ENCODE data around the gene GNAI3. TPM values are rescaled to one million over a fixed set of nuclear protein-coding genes. Genes with fewer than 3 reads are reported as not detected.

The GNAI3 gene
- total and polyA plus RNA-seq, 2 of the 8 experiments (the other 6 are each of a cell fraction or from before 2014, with no cell fraction given) = 4.0 to 9.8 TPM

DNA sequence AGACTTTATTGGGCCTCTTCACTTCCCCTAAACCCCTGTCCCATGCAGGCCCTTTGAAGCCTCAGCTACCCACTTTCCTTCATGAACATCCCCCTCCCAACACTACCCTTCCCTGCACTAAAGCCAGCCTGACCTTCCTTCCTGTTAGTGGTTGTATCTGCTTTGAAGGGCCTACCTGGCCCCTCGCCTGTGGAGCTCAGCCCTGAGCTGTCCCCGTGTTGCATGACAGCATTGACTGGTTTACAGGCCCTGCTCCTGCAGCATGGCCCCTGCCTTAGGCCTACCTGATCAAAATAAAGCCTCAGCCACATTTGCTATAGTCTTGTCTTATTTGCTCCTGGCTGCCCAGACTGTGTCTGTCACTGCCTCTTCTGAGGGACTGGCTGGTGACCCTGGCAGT lies 113.0 kb downstream of the GNAI3 start:
- Histone ChIP-seq H2BK5ac (ENCODE audit: low read depth, low read length) (no peak overlapping the region), H3K27me3 (replicated peaks in 1 of 4; ENCODE audit: control insufficient read depth in 3 of 4, extremely low read depth in 1 of 4, insufficient read depth in 3 of 4, low read length in 3 of 4) (no peaks in the 10 kb centered on the region), H3K14ac (ENCODE audit: insufficient read length) (no peak overlapping the region), H3K23me2 (ENCODE audit: low read depth, low read length) (peaks cover under 1% of the 10 kb centered on the region; the same call in 1 of the 2 replicates), H2AK5ac (ENCODE audit: low read depth, low read length) (no peak overlapping the region), H4K8ac (ENCODE audit: extremely low read depth, insufficient read depth, low read length) (no peak overlapping the region), H3K56ac (replicated peaks; ENCODE audit: insufficient read length, low read depth, low read length) (no peak overlapping the region), H3K79me1 (ENCODE audit: low read depth, low read length) (no peaks in the 10 kb centered on the region), H3K27ac (ENCODE audit: low read depth, low read length) (no peak overlapping the region), H3K9me3 (ENCODE audit: insufficient read depth in 2 of 2, low read depth in 1 of 2, low read length in 1 of 2) (no peaks in the 10 kb centered on the region), H3K4me1 (replicated peaks in 1 of 4; ENCODE audit: control insufficient read depth in 3 of 4, insufficient read depth in 4 of 4, low read length in 3 of 4) (no peaks in the 10 kb centered on the region), H2AFZ (ENCODE audit: low read length) (no peak overlapping the region), H4K5ac (ENCODE audit: insufficient read length, low read depth, low read length) (no peak overlapping the region), H3K36me3 (ENCODE audit: control insufficient read depth in 2 of 4, insufficient read depth in 4 of 4, low read length in 3 of 4) (no peaks in the 10 kb centered on the region), H3K23ac (ENCODE audit: insufficient read length) (no peak overlapping the region), H3K18ac (ENCODE audit: extremely low read depth, low read length) (no peak overlapping the region), H4K91ac (replicated peaks; ENCODE audit: insufficient read length, low read length) (no peak overlapping the region), H4K20me1 (replicated peaks in 1 of 2; ENCODE audit: control insufficient read depth in 1 of 2, insufficient read depth in 2 of 2, low read length in 2 of 2) (no peaks in the 10 kb centered on the region), H3K4ac (replicated peaks; ENCODE audit: insufficient read length, low read depth, low read length) (no peak overlapping the region), H3K4me2 (ENCODE audit: insufficient read depth in 1 of 2, low read depth in 2 of 2, low read length in 2 of 2) (no peak overlapping the region), H3K4me3 (ENCODE audit: extremely low read depth in 1 of 4, insufficient read depth in 2 of 4, low read depth in 3 of 4, low read length in 4 of 4) (no peak overlapping the region), H2BK120ac (replicated peaks; ENCODE audit: low read depth, low read length) (no peak overlapping the region), H2BK12ac (ENCODE audit: low read depth, low read length) (no peak overlapping the region), H3K79me2 (ENCODE audit: control insufficient read depth in 1 of 2, insufficient read depth in 2 of 2, low read length in 2 of 2) (no peaks in the 10 kb centered on the region), H3K9ac (replicated peaks in 1 of 4; ENCODE audit: extremely low read depth in 1 of 4, low read depth in 3 of 4, low read length in 3 of 4) (no peak overlapping the region), H2BK15ac (ENCODE audit: low read length) (no peak overlapping the region), H2BK20ac (ENCODE audit: low read length) (no peak overlapping the region)
- POLR2A ChIA-PET (ENCODE audit: partially characterized antibody) = interaction anchor here (1.0 kb wide), 1 partner anchor 178 kb away, joined by 4 read pairs; the partner anchor contains the start of gene ATXN7L2
- CTCF ChIA-PET (ENCODE audit: partially characterized antibody) = interaction anchor here (0.7 to 3.8 kb wide), 9 partner anchors 10 to 129 kb away, joined by 3 to 24 read pairs (median 4); no protein-coding TSS in a partner anchor
- FAIRE-seq = no peak
- no peak for DNase-seq (ENCODE audit: low read depth in 1 of 2, low spot score in 2 of 2)
- WGBS, 2 experiments (ENCODE audit: extremely low coverage in 1 of 2, insufficient coverage in 1 of 2, insufficient read length in 1 of 2, insufficient replicate concordance in 2 of 2, low coverage in 1 of 2, low lambda C conversion rate in 2 of 2, missing lambda C conversion rate in 1 of 2) = 87% methylated on average over 2 of the region's 2 CpGs; no CpG with 5 or more reads in 1 of the 2 experiments
- no peak for TF ChIP-seq TEAD4 (IDR thresholded peaks at IDR 0.05; ENCODE audit: low read depth, low read length)
- TF ChIP-seq SP4 (IDR thresholded peaks at IDR 0.05; ENCODE audit: low read length) = no peak
- TF ChIP-seq, protein P1, sequence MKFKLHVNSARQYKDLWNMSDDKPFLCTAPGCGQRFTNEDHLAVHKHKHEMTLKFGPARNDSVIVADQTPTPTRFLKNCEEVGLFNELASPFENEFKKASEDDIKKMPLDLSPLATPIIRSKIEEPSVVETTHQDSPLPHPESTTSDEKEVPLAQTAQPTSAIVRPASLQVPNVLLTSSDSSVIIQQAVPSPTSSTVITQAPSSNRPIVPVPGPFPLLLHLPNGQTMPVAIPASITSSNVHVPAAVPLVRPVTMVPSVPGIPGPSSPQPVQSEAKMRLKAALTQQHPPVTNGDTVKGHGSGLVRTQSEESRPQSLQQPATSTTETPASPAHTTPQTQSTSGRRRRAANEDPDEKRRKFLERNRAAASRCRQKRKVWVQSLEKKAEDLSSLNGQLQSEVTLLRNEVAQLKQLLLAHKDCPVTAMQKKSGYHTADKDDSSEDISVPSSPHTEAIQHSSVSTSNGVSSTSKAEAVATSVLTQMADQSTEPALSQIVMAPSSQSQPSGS (IDR thresholded peaks at IDR 0.05; ENCODE audit: low read length) = no peak
- TF ChIP-seq PHF8 (conservative IDR thresholded peaks at IDR 0.05; ENCODE audit: low read depth, low read length) = no peak

All from H1 (cell line).